ENCODE measurements around the gene HDAC9. TPM values are rescaled to one million over a fixed set of nuclear protein-coding genes. Genes with fewer than 3 reads are reported as not detected.

HDAC9 gene
- total and polyA plus RNA-seq, 7 donors: 0.38 to 34.2 (median 16.8) TPM

- no peak for TF ChIP-seq CTCF (IDR thresholded peaks at IDR 0.05)
- Histone ChIP-seq H3K27ac (no peak overlapping the region), H3K9me3 (no peaks in the 10 kb centered on the region), H3K27me3 (ENCODE audit: insufficient read depth in 3 of 3, low read length in 2 of 3) (no peaks in the 10 kb centered on the region), H3K4me1 (no peaks in the 10 kb centered on the region), H3K4me3 (no peak overlapping the region), H3K36me3 (ENCODE audit: insufficient read depth in 1 of 2, low read depth in 1 of 2) (no peaks in the 10 kb centered on the region)
- DNase-seq (no peak), ATAC-seq (no peak)
- intact Hi-C loops (cut with DNase I): no loop called here
- WGBS, 3 donors: 45 to 50% (median 46%) methylated on average over 1 of the region's 1 CpG
Observed at GRCh38 chr7:18948521-18948920, 453.0 kb downstream of the HDAC9 start.

GRCh38 chr7:18952846-18953245 is 457.3 kb downstream of the HDAC9 start:
- intact Hi-C loops (cut with DNase I): no loop called here

GRCh38 chr7:18958627-18959026 is 463.1 kb downstream of the HDAC9 start:
- H3K4me1 ChIP-seq: no peaks in the 10 kb centered on the region
- DNase-seq (no peak), ATAC-seq (no peak)
- intact Hi-C loops (cut with DNase I): no loop called here
- TF ChIP-seq CTCF (IDR thresholded peaks at IDR 0.05): no peak
- H3K27ac ChIP-seq: no peak overlapping the region
- no peaks in the 10 kb centered on the region for H3K9me3 ChIP-seq
- WGBS, 3 donors: 60 to 76% (median 70%) methylated on average over 4 of the region's 4 CpGs
- H3K27me3 ChIP-seq (ENCODE audit: insufficient read depth in 3 of 3, low read length in 2 of 3): no peaks in the 10 kb centered on the region
- peaks cover 0 to 8% of the 10 kb centered on the region in 2 donors for H3K36me3 ChIP-seq (ENCODE audit: insufficient read depth in 1 of 2, low read depth in 1 of 2)
- no peak overlapping the region for H3K4me3 ChIP-seq

More at GRCh38 chr7:18952846-18953245, 457.3 kb downstream of the HDAC9 start:
- no peaks in the 10 kb centered on the region for H3K27me3 ChIP-seq (ENCODE audit: insufficient read depth in 3 of 3, low read length in 2 of 3)
- no peak overlapping the region for H3K4me3 ChIP-seq
- TF ChIP-seq CTCF (IDR thresholded peaks at IDR 0.05): no peak
- DNase-seq (no peak), ATAC-seq (no peak)
- no peaks in the 10 kb centered on the region for H3K9me3 ChIP-seq
- peaks cover 0 to 8% of the 10 kb centered on the region in 2 donors for H3K36me3 ChIP-seq (ENCODE audit: insufficient read depth in 1 of 2, low read depth in 1 of 2)
- no peak overlapping the region for H3K27ac ChIP-seq
- H3K4me1 ChIP-seq: no peaks in the 10 kb centered on the region
- 75 to 82% (median 78%) methylated on average over 4 of the region's 4 CpGs for WGBS, 3 donors

GRCh38 chr7:18960725-18961124 is 465.2 kb downstream of the HDAC9 start:
- Histone ChIP-seq H3K36me3 (ENCODE audit: insufficient read depth in 1 of 2, low read depth in 1 of 2) (no peaks in the 10 kb centered on the region), H3K27me3 (ENCODE audit: insufficient read depth in 3 of 3, low read length in 2 of 3) (no peaks in the 10 kb centered on the region), H3K27ac (no peak overlapping the region), H3K4me1 (no peaks in the 10 kb centered on the region), H3K9me3 (no peaks in the 10 kb centered on the region), H3K4me3 (no peak overlapping the region)
- WGBS, 3 donors: 55 to 65% (median 65%) methylated on average over 4 of the region's 4 CpGs
- DNase-seq (no peak), ATAC-seq (no peak)
- no peak for TF ChIP-seq CTCF (IDR thresholded peaks at IDR 0.05)
- intact Hi-C loops (cut with DNase I): no loop called here

- 53 to 62% (median 53%) methylated on average over 4 of the region's 4 CpGs for WGBS, 3 donors
- no peaks in the 10 kb centered on the region for H3K27me3 ChIP-seq (ENCODE audit: insufficient read depth in 3 of 3, low read length in 2 of 3)
- ATAC-seq (no peak), DNase-seq (no peak)
- H3K9me3 ChIP-seq: no peaks in the 10 kb centered on the region
- H3K36me3 ChIP-seq (ENCODE audit: insufficient read depth in 1 of 2, low read depth in 1 of 2): no peaks in the 10 kb centered on the region
- no peaks in the 10 kb centered on the region for H3K4me1 ChIP-seq
- intact Hi-C loops (cut with DNase I): no loop called here
- no peak overlapping the region for H3K4me3 ChIP-seq
- no peak overlapping the region for H3K27ac ChIP-seq
- TF ChIP-seq CTCF (IDR thresholded peaks at IDR 0.05): no peak
Observed at GRCh38 chr7:18962031-18962430, 466.5 kb downstream of the HDAC9 start.
